Endodermal cell (in vitro differentiated cells): ENCODE results near the gene TMEM154. TPM values are rescaled to one million over a fixed set of nuclear protein-coding genes. Genes with fewer than 3 reads are reported as not detected.

ENCODE experiments used
- DNase-seq: peaks from one replicate; pipeline ENCODE4 v3.0.0-alpha.2; 2017
- H3K27ac ChIP-seq: 2 replicates; pipeline ENCODE4 v1.5.1; 2013; ENCODE audit warnings: mild to moderate bottlenecking, low read depth, low read length, moderate library complexity
- H3K27me3 ChIP-seq: 2 replicates; pipeline ENCODE4 v1.6.1; 2013; ENCODE audit warnings: mild to moderate bottlenecking, low read length, moderate library complexity; ENCODE audit not compliant: insufficient read depth, control insufficient read depth, poor library complexity, severe bottlenecking
- H3K36me3 ChIP-seq: 2 replicates; pipeline ENCODE4 v1.7.0; 2013; ENCODE audit warnings: mild to moderate bottlenecking, low read length, moderate library complexity; ENCODE audit not compliant: control insufficient read depth, insufficient read depth
- H3K4me1 ChIP-seq: one replicate; pipeline ENCODE4 v1.7.0; 2013; ENCODE audit warnings: low read length; ENCODE audit not compliant: control insufficient read depth, insufficient read depth
- H3K4me3 ChIP-seq: 2 replicates; pipeline ENCODE4 v1.5.1; 2013; ENCODE audit warnings: mild to moderate bottlenecking, low read length, moderate library complexity
- H3K9ac ChIP-seq: 2 replicates; pipeline ENCODE4 v1.6.1; 2013; ENCODE audit warnings: mild to moderate bottlenecking, low read length, moderate library complexity; ENCODE audit not compliant: poor library complexity, severe bottlenecking; ENCODE audit errors: extremely low read depth
- H3K9me3 ChIP-seq: 2 replicates; pipeline ENCODE4 v1.6.1; 2013; ENCODE audit warnings: mild to moderate bottlenecking, low read length, moderate library complexity; ENCODE audit not compliant: control insufficient read depth
- H3K27ac Mint-ChIP-seq: 2 replicates; pipeline ENCODE4 v1.8.0; 2020; ENCODE audit warnings: mixed read lengths
- H3K27me3 Mint-ChIP-seq: 2 replicates; pipeline ENCODE4 v1.8.0; 2021; ENCODE audit warnings: mild to moderate bottlenecking, mixed read lengths; ENCODE audit not compliant: insufficient read depth
- H3K36me3 Mint-ChIP-seq: 2 replicates; pipeline ENCODE4 v1.8.0; 2020; ENCODE audit warnings: low read depth, mixed read lengths
- H3K4me1 Mint-ChIP-seq: 2 replicates; pipeline ENCODE4 v1.8.0; 2020; ENCODE audit warnings: mixed read lengths
- H3K4me3 Mint-ChIP-seq: 2 replicates; pipeline ENCODE4 v1.8.0; 2020; ENCODE audit warnings: mild to moderate bottlenecking, moderate library complexity, mixed read lengths
- H3K9me3 Mint-ChIP-seq: 2 replicates; pipeline ENCODE4 v1.8.0; 2020; ENCODE audit warnings: mild to moderate bottlenecking, mixed read lengths
- CTCF ChIP-seq: fragments of 200-600 bp; sonication (generic); conservative IDR thresholded peaks from 2 replicates; pipeline ENCODE4 v1.5.0; 2021; ENCODE audit warnings: antibody characterized with exemption, mild to moderate bottlenecking
- WGBS, 2 experiments: methylation state at CpG; one replicate each; pipeline versions ENCODE4 v1.1.5 to v1.1.7; 2013; ENCODE audit warnings: missing lambda C conversion rate in 2 of 2, mixed read lengths in 1 of 2; ENCODE audit not compliant: insufficient coverage in 1 of 2, insufficient read length in 1 of 2; 5-methylcytosine and 5-hydroxymethylcytosine counted together
- total RNA-seq, 2 donors: library from RNA; stranded (reverse); fragmentation: NEBNext Ultra II Directional in 1 of 2; extraction: Animal tissue kit (Norgen Biotek cat#: 25700) in 1 of 2; gene quantifications; 2 replicates in 1 of 2; 3 replicates in 1 of 2; pipeline ENCODE4 v1.2.1, GENCODE V29; 2021

TMEM154 gene
- total RNA-seq, 2 donors from 2014 or later: 0.81 to 1.6 TPM

- H3K27ac Mint-ChIP-seq: no peak overlapping the region
- no peaks in the 10 kb centered on the region for H3K36me3 ChIP-seq
- no peaks in the 10 kb centered on the region for H3K27me3 Mint-ChIP-seq
- H3K36me3 Mint-ChIP-seq: no peaks in the 10 kb centered on the region
- peaks cover 4% of the 10 kb centered on the region for H3K9me3 Mint-ChIP-seq
- no peak for TF ChIP-seq CTCF
- H3K9me3 ChIP-seq: peaks cover 10% of the 10 kb centered on the region
- no peak overlapping the region for H3K9ac ChIP-seq
- no peak overlapping the region for H3K4me3 ChIP-seq
- H3K4me3 Mint-ChIP-seq: no peak overlapping the region
- H3K27ac ChIP-seq: no peak overlapping the region
- no peak for DNase-seq
- H3K27me3 ChIP-seq: no peaks in the 10 kb centered on the region
- WGBS, 2 experiments: 86% methylated on average over 1 of the region's 1 CpG; no CpG with 5 or more reads in 1 of the 2 experiments
- no peaks in the 10 kb centered on the region for H3K4me1 ChIP-seq
- peaks cover under 1% of the 10 kb centered on the region for H3K4me1 Mint-ChIP-seq
Measured at GRCh38 chr4:152599636-152600035, 80.2 kb downstream of the TMEM154 start.

DNA sequence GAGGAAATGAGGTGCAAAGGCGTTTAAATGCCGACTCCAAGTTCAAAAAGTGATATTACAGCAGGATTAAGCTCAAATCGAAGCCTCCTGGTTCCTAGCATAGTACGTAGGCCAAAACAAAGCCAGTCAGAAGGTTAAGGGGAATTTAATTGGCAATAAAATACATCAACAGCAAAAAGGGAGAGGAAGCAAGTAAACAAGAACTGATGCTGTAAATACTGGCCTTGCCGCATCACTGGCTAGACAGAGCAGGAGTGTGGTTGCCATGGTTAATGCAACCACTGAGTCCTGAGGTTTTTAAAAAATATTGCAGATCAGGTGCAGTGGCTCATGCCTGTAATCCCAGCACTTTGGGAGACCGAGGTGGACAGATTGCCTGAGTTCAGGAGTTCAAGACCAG, 80.7 kb downstream of the TMEM154 start:
- DNase-seq: no peak
- no peaks in the 10 kb centered on the region for H3K4me1 ChIP-seq

GRCh38 chr4:152598454-152598853, 81.3 kb downstream of the TMEM154 start:
- H3K4me3 Mint-ChIP-seq: no peak overlapping the region
- H3K4me3 ChIP-seq: no peak overlapping the region
- H3K4me1 ChIP-seq: no peaks in the 10 kb centered on the region
- H3K27me3 Mint-ChIP-seq: no peaks in the 10 kb centered on the region
- H3K27me3 ChIP-seq: no peaks in the 10 kb centered on the region
- H3K27ac ChIP-seq: no peak overlapping the region
- no peaks in the 10 kb centered on the region for H3K36me3 ChIP-seq
- no peak for DNase-seq
- no peaks in the 10 kb centered on the region for H3K36me3 Mint-ChIP-seq
- H3K9ac ChIP-seq: no peak overlapping the region
- H3K9me3 ChIP-seq: no peaks in the 10 kb centered on the region
- no peak overlapping the region for H3K27ac Mint-ChIP-seq
- 97% methylated on average over 2 of the region's 2 CpGs; no CpG with 5 or more reads in 1 of the 2 experiments for WGBS, 2 experiments
- H3K9me3 Mint-ChIP-seq: no peaks in the 10 kb centered on the region
- no peak for TF ChIP-seq CTCF
- H3K4me1 Mint-ChIP-seq: no peaks in the 10 kb centered on the region

More for the DNA sequence above, 80.7 kb downstream of the TMEM154 start:
- Histone ChIP-seq H3K36me3 (no peaks in the 10 kb centered on the region), H3K27ac (no peak overlapping the region), H3K27me3 (no peaks in the 10 kb centered on the region), H3K9me3 (peaks cover 4% of the 10 kb centered on the region), H3K9ac (no peak overlapping the region), H3K4me3 (no peak overlapping the region)
- TF ChIP-seq CTCF: no peak
- Mint-ChIP-seq H3K4me1 (no peaks in the 10 kb centered on the region), H3K36me3 (no peaks in the 10 kb centered on the region), H3K9me3 (peaks cover 3% of the 10 kb centered on the region), H3K4me3 (no peak overlapping the region), H3K27me3 (no peaks in the 10 kb centered on the region), H3K27ac (no peak overlapping the region)
- WGBS, 2 experiments: 94 to 95% methylated on average over 6 of the region's 6 CpGs
